HFFc6 (cell line): Measurements from ENCODE around the gene ITIH3. TPM values are rescaled to one million over a fixed set of nuclear protein-coding genes. Genes with fewer than 3 reads are reported as not detected.

ENCODE experiments used
- DNase-seq: peaks from one replicate; pipeline ENCODE4 v3.0.0-alpha.2; 2018
- H3K27ac Mint-ChIP-seq: 2 replicates; pipeline ENCODE4 v1.8.0; 2020; ENCODE audit warnings: mild to moderate bottlenecking, mixed read lengths
- H3K27me3 Mint-ChIP-seq: 2 replicates; pipeline ENCODE4 v1.8.0; 2021; ENCODE audit warnings: mild to moderate bottlenecking, moderate library complexity, mixed read lengths; ENCODE audit not compliant: insufficient read depth
- H3K36me3 Mint-ChIP-seq: 2 replicates; pipeline ENCODE4 v1.8.0; 2021; ENCODE audit warnings: low read depth, mixed read lengths
- H3K4me1 Mint-ChIP-seq: 2 replicates; pipeline ENCODE4 v1.8.0; 2020; ENCODE audit warnings: low read depth, mixed read lengths
- H3K4me3 Mint-ChIP-seq: 2 replicates; pipeline ENCODE4 v1.8.0; 2020; ENCODE audit warnings: mild to moderate bottlenecking, moderate library complexity, mixed read lengths
- H3K9me3 Mint-ChIP-seq: 2 replicates; pipeline ENCODE4 v1.8.0; 2020; ENCODE audit warnings: mild to moderate bottlenecking, mixed read lengths
- total RNA-seq, 6 experiments: library from RNA; stranded (reverse); fragmentation: NEBNext Ultra II Directional; extraction: Animal tissue kit (Norgen Biotek cat#: 25700); gene quantifications; 2 replicates in 1 of 6; 3 replicates in 5 of 6; pipeline ENCODE4 v1.2.3, GENCODE V29; 2021
- TF ChIP-seq, protein P1 (sequence below): fragments of 200-600 bp; sonication (generic); IDR thresholded peaks from 2 replicates; pipeline ENCODE4 v1.5.0; 2021; ENCODE audit warnings: antibody characterized with exemption, mild to moderate bottlenecking

ITIH3 gene
- total RNA-seq, 6 experiments from 2014 or later, result 0.59 to 1.3 (median 0.70) TPM

DNA sequence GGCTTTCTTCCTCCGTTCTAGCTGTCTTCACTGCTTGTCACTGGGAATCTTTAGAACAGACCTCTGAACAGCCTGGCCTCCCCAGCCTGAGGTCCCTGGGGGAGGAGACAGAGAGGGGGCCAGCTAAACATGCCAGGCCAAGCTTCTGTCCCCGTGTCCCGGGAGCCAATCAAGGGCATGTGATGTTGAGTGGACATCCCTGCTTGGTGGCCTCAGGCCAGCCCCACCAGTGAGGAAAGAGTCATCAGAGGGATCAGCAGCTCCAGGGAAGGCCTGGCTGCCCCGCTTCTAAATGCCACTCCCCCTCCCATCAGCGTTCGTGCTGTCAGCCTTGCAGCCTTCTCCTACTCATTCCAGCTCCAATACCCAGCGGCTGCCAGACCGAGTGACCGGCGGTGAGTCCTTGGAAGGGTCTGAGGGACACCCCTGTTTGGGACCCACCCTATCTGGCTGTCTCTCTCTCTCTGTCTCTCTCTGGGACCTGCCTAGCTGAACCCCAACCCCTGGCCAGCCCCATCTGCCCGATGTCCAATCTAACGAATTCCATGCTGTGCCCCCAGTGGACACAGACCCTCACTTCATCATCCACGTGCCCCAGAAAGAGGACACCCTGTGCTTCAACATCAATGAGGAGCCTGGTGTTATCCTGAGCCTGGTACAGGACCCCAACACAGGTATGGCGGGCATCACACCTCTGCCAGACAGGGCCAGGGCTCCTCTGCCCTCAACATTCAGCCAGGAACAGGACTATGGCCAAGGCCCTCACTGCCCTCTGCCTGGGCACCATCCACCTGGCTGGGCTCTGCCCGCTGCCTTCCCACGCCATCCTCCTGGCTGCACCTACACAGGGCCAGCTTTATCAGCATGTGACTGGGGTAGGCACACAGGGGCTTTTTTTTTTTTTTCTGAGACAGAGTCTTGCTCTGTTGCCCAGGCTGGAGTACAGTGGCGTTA lies 6.6 kb upstream of the ITIH3 start:
- Mint-ChIP-seq H3K27me3 (peaks cover 29% of the 10 kb centered on the region), H3K4me1 (no peaks in the 10 kb centered on the region)
- DNase-seq, result no peak

DNA sequence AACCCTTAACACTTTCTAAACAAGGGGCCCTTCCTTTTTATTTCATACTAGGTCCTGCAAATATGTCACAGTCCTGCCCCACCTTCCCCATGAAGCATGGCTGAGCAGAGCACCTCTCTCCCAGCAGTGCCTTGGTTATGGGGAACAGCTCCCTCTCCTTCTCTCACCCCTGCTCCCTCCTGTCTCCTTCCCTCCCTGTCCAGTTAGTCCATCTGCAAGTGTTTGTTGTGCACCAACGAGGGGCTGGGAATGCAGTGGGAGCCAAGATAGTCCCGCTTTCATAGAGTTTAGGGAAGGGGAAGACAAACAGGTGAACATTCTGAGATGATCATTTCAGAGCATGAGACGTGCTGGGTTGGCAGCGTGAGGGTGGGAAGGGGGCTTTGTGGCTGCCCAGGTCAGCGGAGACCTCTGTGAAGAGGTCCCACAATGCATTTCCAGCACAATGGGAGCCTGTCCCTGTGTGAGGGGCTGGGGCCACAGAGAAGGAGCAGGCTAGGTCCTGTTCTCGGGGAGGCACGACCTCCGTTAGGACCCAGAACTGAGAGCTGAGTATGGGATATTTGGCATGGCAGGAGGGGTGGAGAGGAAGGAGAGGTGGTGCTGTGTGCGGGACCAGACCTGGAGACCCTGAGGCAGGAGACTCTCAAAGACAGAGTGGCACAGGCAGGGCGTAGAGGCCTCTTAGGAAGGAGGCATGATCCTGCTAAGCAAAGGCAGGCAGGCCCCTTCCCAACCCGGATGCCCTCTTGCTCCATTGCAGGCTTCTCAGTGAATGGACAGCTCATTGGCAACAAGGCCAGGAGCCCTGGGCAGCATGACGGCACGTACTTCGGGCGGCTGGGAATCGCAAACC lies 5.5 kb upstream of the ITIH3 start:
- H3K4me3 Mint-ChIP-seq, result no peak overlapping the region
- DNase-seq, result no peak

More for the DNA sequence above, 6.6 kb upstream of the ITIH3 start:
- no peaks in the 10 kb centered on the region for H3K36me3 Mint-ChIP-seq
- no peaks in the 10 kb centered on the region for H3K9me3 Mint-ChIP-seq
- TF ChIP-seq, protein P1, sequence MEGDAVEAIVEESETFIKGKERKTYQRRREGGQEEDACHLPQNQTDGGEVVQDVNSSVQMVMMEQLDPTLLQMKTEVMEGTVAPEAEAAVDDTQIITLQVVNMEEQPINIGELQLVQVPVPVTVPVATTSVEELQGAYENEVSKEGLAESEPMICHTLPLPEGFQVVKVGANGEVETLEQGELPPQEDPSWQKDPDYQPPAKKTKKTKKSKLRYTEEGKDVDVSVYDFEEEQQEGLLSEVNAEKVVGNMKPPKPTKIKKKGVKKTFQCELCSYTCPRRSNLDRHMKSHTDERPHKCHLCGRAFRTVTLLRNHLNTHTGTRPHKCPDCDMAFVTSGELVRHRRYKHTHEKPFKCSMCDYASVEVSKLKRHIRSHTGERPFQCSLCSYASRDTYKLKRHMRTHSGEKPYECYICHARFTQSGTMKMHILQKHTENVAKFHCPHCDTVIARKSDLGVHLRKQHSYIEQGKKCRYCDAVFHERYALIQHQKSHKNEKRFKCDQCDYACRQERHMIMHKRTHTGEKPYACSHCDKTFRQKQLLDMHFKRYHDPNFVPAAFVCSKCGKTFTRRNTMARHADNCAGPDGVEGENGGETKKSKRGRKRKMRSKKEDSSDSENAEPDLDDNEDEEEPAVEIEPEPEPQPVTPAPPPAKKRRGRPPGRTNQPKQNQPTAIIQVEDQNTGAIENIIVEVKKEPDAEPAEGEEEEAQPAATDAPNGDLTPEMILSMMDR, result peak; percentile 14; the same call in 1 of the 2 replicates
- H3K4me3 Mint-ChIP-seq, result no peak overlapping the region
- H3K27ac Mint-ChIP-seq, result no peak overlapping the region

DNA sequence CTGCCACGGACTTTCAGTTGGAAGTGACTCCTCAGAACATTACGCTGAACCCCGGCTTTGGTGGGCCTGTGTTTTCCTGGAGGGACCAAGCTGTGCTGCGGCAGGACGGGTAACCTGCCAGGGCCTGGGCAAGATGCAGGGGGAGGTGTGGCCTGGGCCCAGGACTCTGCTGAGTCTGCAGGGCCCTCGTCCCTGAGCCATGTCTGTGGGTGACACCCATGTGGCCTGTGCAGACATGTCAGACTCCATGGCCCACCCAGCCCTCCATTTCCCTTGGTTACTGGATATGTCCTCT lies 4.9 kb upstream of the ITIH3 start:
- Mint-ChIP-seq H3K27ac (no peak overlapping the region), H3K4me3 (no peak overlapping the region), H3K4me1 (peaks cover 10% of the 10 kb centered on the region; the same call in 1 of the 2 replicates), H3K36me3 (no peaks in the 10 kb centered on the region), H3K9me3 (no peaks in the 10 kb centered on the region), H3K27me3 (peaks cover 29% of the 10 kb centered on the region)
- no peak for DNase-seq
- TF ChIP-seq, protein P1, result no peak

More for the DNA sequence above, 5.5 kb upstream of the ITIH3 start:
- no peaks in the 10 kb centered on the region for H3K9me3 Mint-ChIP-seq
- H3K4me1 Mint-ChIP-seq, result peaks cover 5% of the 10 kb centered on the region; the same call in 1 of the 2 replicates
- H3K36me3 Mint-ChIP-seq, result no peaks in the 10 kb centered on the region
- H3K27ac Mint-ChIP-seq, result no peak overlapping the region
- TF ChIP-seq, protein P1, result no peak
- H3K27me3 Mint-ChIP-seq, result peaks cover 30% of the 10 kb centered on the region

DNA sequence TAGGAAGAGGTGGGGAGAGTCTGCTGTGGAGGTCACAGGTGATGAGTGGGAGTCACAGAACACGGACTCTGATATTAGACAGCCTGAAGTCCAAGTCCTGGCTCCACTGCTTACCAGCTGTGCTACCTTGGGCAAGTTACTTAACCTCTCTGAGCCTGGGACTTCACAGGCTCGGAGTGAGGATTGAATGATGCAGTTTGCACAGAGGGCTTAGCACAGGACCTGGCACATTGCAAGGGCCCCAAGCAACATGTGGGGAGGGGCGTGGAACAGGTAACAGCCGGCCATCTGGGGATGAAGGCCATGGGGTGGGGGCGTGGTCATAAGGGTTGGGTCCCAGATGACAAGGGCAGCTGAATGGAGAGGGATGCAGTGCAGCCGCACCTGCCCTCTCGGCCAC lies 4.3 kb upstream of the ITIH3 start:
- TF ChIP-seq, protein P1, result no peak
- Mint-ChIP-seq H3K4me1 (peaks cover 11% of the 10 kb centered on the region; the same call in 1 of the 2 replicates), H3K36me3 (no peaks in the 10 kb centered on the region), H3K9me3 (no peaks in the 10 kb centered on the region), H3K27ac (no peak overlapping the region), H3K4me3 (no peak overlapping the region), H3K27me3 (peaks cover 26% of the 10 kb centered on the region)
- no peak for DNase-seq

DNA sequence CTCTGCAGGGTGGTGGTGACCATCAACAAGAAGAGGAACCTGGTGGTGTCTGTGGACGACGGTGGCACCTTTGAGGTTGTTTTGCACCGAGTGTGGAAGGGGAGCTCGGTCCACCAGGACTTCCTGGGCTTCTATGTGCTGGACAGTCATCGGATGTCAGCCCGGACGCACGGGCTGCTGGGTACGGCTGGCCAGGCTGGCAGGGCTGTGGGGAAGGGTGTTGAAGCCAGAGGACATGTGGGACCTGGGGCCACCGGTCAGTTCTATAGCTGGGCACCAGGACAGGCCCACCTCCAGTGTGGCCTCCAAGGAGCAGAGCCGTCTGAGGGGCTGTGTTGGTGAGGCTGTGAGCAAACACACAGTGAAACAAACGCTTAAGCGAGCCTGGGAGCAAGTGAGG lies 3.9 kb upstream of the ITIH3 start:
- peaks cover 11% of the 10 kb centered on the region; the same call in 1 of the 2 replicates for H3K4me1 Mint-ChIP-seq
- TF ChIP-seq, protein P1, result no peak
- no peaks in the 10 kb centered on the region for H3K36me3 Mint-ChIP-seq
- no peaks in the 10 kb centered on the region for H3K9me3 Mint-ChIP-seq
- DNase-seq, result no peak
- H3K4me3 Mint-ChIP-seq, result no peak overlapping the region
- no peak overlapping the region for H3K27ac Mint-ChIP-seq
- peaks cover 26% of the 10 kb centered on the region for H3K27me3 Mint-ChIP-seq
